ENCODE results near the gene OCA2.

GRCh38 chr15:28096411-28096669 is 2.8 kb downstream of the OCA2 start:
- TF ChIP-seq CTCF (IDR thresholded peaks at IDR 0.05; ENCODE audit: low read depth, low read length) = no peak
- TF ChIP-seq POLR2A (IDR thresholded peaks at IDR 0.05; ENCODE audit: extremely low read depth, insufficient read length) = no peak
- no peak for TF ChIP-seq MAX (IDR thresholded peaks at IDR 0.05; ENCODE audit: low read depth, low read length)

Data from NB4 (cell line).